SU-DHL-6 (cell line): ENCODE data around the gene ZNF837.

Source experiments
- H2AFZ ChIP-seq: fragments of 200-600 bp; sonication (generic); 2 replicates; pipeline ENCODE4 v1.6.1; 2014; ENCODE audit warnings: low read depth, mild to moderate bottlenecking, moderate library complexity, mixed read lengths, antibody characterized with exemption, low read length; ENCODE audit not compliant: severe bottlenecking
- H3F3A ChIP-seq: fragments of 200-600 bp; shearing (Covaris generic); 2 replicates; pipeline ENCODE4 v1.6.0; 2016; ENCODE audit warnings: antibody characterized with exemption, mild to moderate bottlenecking; ENCODE audit not compliant: insufficient read depth
- H3K27ac ChIP-seq: fragments of 200-600 bp; sonication (generic); 2 replicates; pipeline ENCODE4 v1.5.1; 2016; ENCODE audit warnings: low read depth, mild to moderate bottlenecking, low read length, moderate library complexity, mixed read lengths
- H3K27me3 ChIP-seq: fragments of 200-600 bp; sonication (generic), shearing (Covaris generic); 2 replicates; pipeline ENCODE4 v1.6.0; 2014; ENCODE audit warnings: mild to moderate bottlenecking, low read length
- H3K36me3 ChIP-seq: fragments of 200-600 bp; sonication (generic); 2 replicates; pipeline ENCODE4 v1.6.1; 2014; ENCODE audit warnings: mild to moderate bottlenecking, low read length, mixed read lengths
- H3K4me2 ChIP-seq: fragments of 300-600, 200-600 bp; shearing (Covaris generic), sonication (generic); 2 replicates; pipeline ENCODE4 v1.6.0; 2014; ENCODE audit warnings: low read length, low read depth, mild to moderate bottlenecking; ENCODE audit not compliant: poor library complexity, severe bottlenecking
- H3K4me3 ChIP-seq: fragments of 200-600 bp; sonication (generic); 2 replicates; pipeline ENCODE4 v1.5.1; 2014; ENCODE audit warnings: antibody characterized with exemption, low read length, mild to moderate bottlenecking, mixed read lengths; ENCODE audit not compliant: insufficient read depth, poor library complexity, severe bottlenecking
- H3K79me2 ChIP-seq: fragments of 200-600 bp; sonication (generic); 2 replicates; pipeline ENCODE4 v1.6.1; 2014; ENCODE audit warnings: mild to moderate bottlenecking, low read length, moderate library complexity; ENCODE audit not compliant: insufficient read depth
- H3K9ac ChIP-seq: fragments of 200-600 bp; sonication (generic); 2 replicates; pipeline ENCODE4 v1.7.0; 2014; ENCODE audit warnings: mild to moderate bottlenecking, low read length
- H3K9me2 ChIP-seq: fragments of 200-600 bp; sonication (generic); replicated peaks from 2 replicates; pipeline ENCODE4 v1.6.1; 2014; ENCODE audit warnings: low read length; ENCODE audit not compliant: insufficient read depth
- H3K9me3 ChIP-seq: fragments of 200-600 bp; sonication (generic); 2 replicates; pipeline ENCODE4 v1.6.1; 2014; ENCODE audit warnings: low read length, mixed read lengths; ENCODE audit not compliant: insufficient read depth
- H4K20me1 ChIP-seq: fragments of 200-600 bp; sonication (generic); 2 replicates; pipeline ENCODE4 v1.6.1; 2014; ENCODE audit warnings: low read depth, mild to moderate bottlenecking, antibody characterized with exemption, low read length, moderate library complexity, mixed read lengths
- EZH2phosphoT487 ChIP-seq: fragments of 200-600 bp; sonication (generic), shearing (Covaris generic); conservative IDR thresholded peaks from 2 replicates; pipeline ENCODE4 v1.6.1; 2018; ENCODE audit warnings: mild to moderate bottlenecking, antibody characterized with exemption, low read length, moderate library complexity, mixed read lengths
- TF ChIP-seq, protein P1 (sequence below): fragments of 200-600 bp; sonication (generic); IDR thresholded peaks from one replicate; pipeline ENCODE4 v1.5.1; 2017; ENCODE audit warnings: antibody characterized with exemption, mild to moderate bottlenecking, low read length, moderate library complexity; ENCODE audit not compliant: insufficient read depth, poor library complexity, severe bottlenecking

ZNF837 gene

DNA sequence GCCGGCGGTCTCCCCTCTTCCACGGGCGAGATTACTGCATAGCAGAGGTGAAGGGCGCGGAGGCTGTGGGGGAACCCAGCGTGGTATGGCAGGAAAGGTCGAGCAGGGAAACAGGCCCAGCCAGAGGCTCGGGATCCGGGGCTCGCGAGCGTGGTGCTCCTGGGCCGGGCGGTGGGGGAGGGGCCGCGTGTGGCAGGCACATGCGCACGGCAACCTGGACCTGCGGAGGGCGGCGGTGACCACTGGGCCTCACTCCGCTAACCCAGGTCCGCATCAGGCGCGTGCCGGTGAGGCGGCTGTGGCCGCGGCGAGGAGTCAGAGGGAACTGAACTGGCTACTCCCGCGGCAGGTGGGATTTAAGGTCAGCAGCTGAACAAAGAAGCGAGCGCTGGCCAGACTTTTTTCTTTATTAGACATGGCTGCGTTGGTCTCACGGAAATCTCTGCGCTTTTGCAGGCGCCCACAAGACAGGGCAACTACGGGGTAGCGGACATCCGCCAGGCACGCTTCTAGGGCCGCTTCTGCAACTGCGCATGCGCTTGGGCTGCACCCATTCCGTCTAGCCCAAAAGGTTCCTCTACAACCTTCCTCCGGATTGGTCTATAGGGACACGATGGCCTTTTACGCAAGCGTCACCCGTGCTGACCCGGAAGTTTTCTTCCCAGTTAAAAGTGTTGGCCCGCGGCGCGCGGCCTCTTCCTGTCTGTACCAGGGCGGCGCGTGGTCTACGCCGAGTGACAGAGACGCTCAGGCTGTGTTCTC is 5.9 kb upstream of the ZNF837 start, which contains the start of gene RPS5:
Gene RPS5 (plus strand): TSS at position 694 of the 762 bp plus-strand sequence. CDS start 869 bp downstream, outside the sequence.
- H2AFZ ChIP-seq, result no peak within 1 kb of the TSS
- H3K79me2 ChIP-seq, result peaks cover 45% of the 10 kb centered on the region

DNA sequence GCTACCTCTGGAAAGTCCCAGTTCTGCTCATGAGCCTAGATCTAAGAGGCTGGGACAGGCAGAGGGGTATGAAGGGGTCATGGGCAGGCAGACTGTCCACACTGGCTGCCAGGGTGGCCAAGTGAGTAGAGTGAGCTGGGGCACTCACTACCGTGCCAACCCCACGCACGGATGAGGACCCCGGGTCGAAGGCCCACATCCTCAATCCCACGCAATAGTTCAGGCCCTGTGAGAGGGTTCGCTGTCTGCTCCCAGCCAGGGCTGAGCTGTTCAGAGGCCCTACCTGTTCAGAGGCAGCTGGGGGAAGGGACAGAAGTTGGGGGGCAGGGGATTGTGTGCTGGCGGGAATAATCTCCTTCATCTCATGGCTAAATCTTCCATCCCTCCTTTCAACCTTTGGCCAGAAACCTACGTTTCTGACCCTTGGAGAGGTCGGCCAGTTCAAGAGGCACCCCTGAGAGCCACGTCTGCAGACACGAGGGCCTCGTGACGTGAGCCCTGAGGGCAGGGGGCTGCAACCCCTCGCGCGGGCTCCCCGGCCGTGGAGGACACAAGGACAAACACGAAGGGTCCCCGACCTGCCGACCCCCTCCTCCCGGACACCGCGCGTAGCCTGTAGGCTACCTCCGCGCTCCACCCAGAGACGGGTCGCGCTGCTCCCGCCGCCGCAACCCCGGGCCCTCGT is 5.2 kb upstream of the ZNF837 start:
- no peak for TF ChIP-seq EZH2phosphoT487
- TF ChIP-seq, protein P1, sequence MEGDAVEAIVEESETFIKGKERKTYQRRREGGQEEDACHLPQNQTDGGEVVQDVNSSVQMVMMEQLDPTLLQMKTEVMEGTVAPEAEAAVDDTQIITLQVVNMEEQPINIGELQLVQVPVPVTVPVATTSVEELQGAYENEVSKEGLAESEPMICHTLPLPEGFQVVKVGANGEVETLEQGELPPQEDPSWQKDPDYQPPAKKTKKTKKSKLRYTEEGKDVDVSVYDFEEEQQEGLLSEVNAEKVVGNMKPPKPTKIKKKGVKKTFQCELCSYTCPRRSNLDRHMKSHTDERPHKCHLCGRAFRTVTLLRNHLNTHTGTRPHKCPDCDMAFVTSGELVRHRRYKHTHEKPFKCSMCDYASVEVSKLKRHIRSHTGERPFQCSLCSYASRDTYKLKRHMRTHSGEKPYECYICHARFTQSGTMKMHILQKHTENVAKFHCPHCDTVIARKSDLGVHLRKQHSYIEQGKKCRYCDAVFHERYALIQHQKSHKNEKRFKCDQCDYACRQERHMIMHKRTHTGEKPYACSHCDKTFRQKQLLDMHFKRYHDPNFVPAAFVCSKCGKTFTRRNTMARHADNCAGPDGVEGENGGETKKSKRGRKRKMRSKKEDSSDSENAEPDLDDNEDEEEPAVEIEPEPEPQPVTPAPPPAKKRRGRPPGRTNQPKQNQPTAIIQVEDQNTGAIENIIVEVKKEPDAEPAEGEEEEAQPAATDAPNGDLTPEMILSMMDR, result no peak
- Histone ChIP-seq H3K9me2 (no peaks in the 10 kb centered on the region), H4K20me1 (peaks cover 21% of the 10 kb centered on the region), H3F3A (peaks cover 17% of the 10 kb centered on the region), H3K27ac (peak overlapping the region; percentile 92), H2AFZ (no peak overlapping the region), H3K4me3 (peak overlapping the region; percentile 78), H3K27me3 (no peaks in the 10 kb centered on the region), H3K79me2 (peaks cover 39% of the 10 kb centered on the region), H3K9ac (peak overlapping the region; percentile 98), H3K36me3 (peaks cover 16% of the 10 kb centered on the region), H3K9me3 (no peaks in the 10 kb centered on the region), H3K4me2 (peak overlapping the region; percentile 68)

More for the DNA sequence above, 5.9 kb upstream of the ZNF837 start, which contains the start of gene RPS5:
- no peaks in the 10 kb centered on the region for H3K9me2 ChIP-seq
- peaks cover 13% of the 10 kb centered on the region for H3F3A ChIP-seq
- peaks cover 21% of the 10 kb centered on the region for H4K20me1 ChIP-seq
- H3K27ac ChIP-seq, result peak within 1 kb of the TSS; percentile 92
- H3K9me3 ChIP-seq, result no peaks in the 10 kb centered on the region
- peak within 1 kb of the TSS; percentile 87 for H3K4me2 ChIP-seq
- peak within 1 kb of the TSS; percentile 99 for H3K4me3 ChIP-seq
- TF ChIP-seq, protein P1, result no peak
- no peak for TF ChIP-seq EZH2phosphoT487
- H3K36me3 ChIP-seq, result peaks cover 16% of the 10 kb centered on the region
- no peaks in the 10 kb centered on the region for H3K27me3 ChIP-seq
- H3K9ac ChIP-seq, result peak within 1 kb of the TSS; percentile 98

DNA sequence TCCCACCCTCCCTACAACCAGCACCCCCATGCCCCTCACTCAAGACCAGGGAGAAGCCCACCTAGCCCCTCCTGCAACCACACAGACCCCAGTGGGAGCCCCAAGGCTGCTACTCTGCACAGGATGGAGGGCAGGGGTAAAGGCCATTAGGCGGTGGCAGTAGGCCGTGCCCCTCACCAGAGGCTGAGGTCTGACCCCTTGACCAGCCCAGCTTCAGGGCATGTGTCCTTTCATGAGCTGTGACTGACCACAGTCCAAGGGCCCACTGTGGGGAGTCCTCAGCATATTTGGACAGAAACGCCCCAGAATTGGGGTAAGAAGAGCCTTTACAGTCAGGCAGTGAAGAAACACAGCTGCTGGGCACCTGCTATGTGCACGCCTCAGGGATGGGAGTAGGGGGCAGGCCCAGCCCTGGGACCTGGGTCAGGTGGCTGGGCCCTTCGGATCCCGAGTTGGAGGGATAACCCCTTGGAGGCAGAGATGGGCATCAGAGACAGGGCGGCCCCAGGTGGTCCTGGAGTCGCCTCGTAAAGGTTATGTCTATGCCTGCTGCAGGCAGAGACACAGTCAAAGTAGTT is 4.6 kb upstream of the ZNF837 start:
- peaks cover 33% of the 10 kb centered on the region for H3K79me2 ChIP-seq
- no peaks in the 10 kb centered on the region for H3K27me3 ChIP-seq
- no peak overlapping the region for H2AFZ ChIP-seq
- peaks cover 10% of the 10 kb centered on the region for H3K36me3 ChIP-seq
- H4K20me1 ChIP-seq, result peaks cover 15% of the 10 kb centered on the region
- no peak for TF ChIP-seq EZH2phosphoT487
- TF ChIP-seq, protein P1, result no peak
- H3K9me3 ChIP-seq, result no peaks in the 10 kb centered on the region
- no peaks in the 10 kb centered on the region for H3K9me2 ChIP-seq
- H3F3A ChIP-seq, result peaks cover 17% of the 10 kb centered on the region
- peak overlapping the region; percentile 68 for H3K4me2 ChIP-seq
- peak overlapping the region; percentile 92 for H3K27ac ChIP-seq
- H3K9ac ChIP-seq, result peak overlapping the region; percentile 98
- H3K4me3 ChIP-seq, result peak overlapping the region; percentile 78
